Hepatocyte (in vitro differentiated cells): ENCODE measurements around the gene VCP.

Experiments
- EZH2 ChIP-seq: fragments of 200-600 bp; sonication (generic); IDR thresholded peaks from 2 replicates; pipeline ENCODE4 v1.6.1; 2016; ENCODE audit warnings: antibody characterized with exemption, mild to moderate bottlenecking, borderline replicate concordance
- TF ChIP-seq, protein P1 (sequence below): fragments of 200-600 bp; sonication (generic); IDR thresholded peaks from 2 replicates; pipeline ENCODE4 v1.5.1; 2016; ENCODE audit warnings: antibody characterized with exemption, mild to moderate bottlenecking; ENCODE audit not compliant: poor library complexity

DNA sequence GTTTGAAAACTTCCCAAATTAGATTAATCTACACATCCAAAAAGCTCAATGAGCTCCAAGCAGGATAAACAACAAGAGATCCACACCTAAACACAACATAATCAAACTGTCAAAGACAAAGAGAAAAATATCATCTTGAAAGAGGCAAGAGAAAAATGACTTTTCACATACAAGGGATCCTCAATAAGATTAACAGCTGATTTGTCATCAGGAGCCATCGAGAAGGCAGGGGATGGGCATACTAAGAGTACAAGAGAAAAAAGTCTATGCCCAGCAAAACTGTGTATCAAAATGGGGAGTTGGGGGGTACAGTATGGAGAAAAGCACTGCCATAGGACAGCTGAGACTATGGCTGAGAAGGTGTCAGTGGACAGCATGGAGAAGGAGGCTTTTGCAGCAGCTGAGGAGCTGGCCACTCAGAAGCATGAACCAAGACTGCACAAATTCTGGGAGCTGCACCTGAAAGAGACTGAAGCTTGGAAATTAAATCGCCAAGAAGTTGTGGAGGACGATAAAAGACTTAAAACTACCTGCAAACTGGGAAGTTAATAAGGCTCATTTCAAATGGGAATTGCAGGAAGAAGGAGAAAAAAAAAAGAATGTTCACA lies 62.0 kb downstream of the VCP start:
- TF ChIP-seq, protein P1, sequence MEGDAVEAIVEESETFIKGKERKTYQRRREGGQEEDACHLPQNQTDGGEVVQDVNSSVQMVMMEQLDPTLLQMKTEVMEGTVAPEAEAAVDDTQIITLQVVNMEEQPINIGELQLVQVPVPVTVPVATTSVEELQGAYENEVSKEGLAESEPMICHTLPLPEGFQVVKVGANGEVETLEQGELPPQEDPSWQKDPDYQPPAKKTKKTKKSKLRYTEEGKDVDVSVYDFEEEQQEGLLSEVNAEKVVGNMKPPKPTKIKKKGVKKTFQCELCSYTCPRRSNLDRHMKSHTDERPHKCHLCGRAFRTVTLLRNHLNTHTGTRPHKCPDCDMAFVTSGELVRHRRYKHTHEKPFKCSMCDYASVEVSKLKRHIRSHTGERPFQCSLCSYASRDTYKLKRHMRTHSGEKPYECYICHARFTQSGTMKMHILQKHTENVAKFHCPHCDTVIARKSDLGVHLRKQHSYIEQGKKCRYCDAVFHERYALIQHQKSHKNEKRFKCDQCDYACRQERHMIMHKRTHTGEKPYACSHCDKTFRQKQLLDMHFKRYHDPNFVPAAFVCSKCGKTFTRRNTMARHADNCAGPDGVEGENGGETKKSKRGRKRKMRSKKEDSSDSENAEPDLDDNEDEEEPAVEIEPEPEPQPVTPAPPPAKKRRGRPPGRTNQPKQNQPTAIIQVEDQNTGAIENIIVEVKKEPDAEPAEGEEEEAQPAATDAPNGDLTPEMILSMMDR, result no peak
- TF ChIP-seq EZH2, result no peak
